GM23338 (cell line): ENCODE measurements around the gene SERINC5. TPM values are rescaled to one million over a fixed set of nuclear protein-coding genes. Genes with fewer than 3 reads are reported as not detected.

ENCODE experiments used
- ATAC-seq: fragments of 200-7000 bp; cut with Tn5 transposase; 3 replicates; pipeline ENCODE4 v1.9.1; 2020
- DNase-seq: peaks from one replicate; pipeline ENCODE4 v3.0.0-alpha.2; 2015; ENCODE audit warnings: low spot score
- H2AFZ ChIP-seq: fragments of 200-600 bp; sonication (generic); 2 replicates; pipeline ENCODE4 v1.8.0; 2016; ENCODE audit warnings: antibody characterized with exemption, mild to moderate bottlenecking, moderate library complexity
- H3F3A ChIP-seq: fragments of 200-600 bp; sonication (generic); replicated peaks from 2 replicates; pipeline ENCODE4 v1.8.0; 2017; ENCODE audit warnings: antibody characterized with exemption, mixed run types, low read depth
- H3K27ac ChIP-seq: fragments of 200-600 bp; sonication (generic); 2 replicates; pipeline ENCODE4 v1.6.1; 2016; ENCODE audit warnings: low read depth
- H3K27me3 ChIP-seq: fragments of 200-600 bp; sonication (generic); 2 replicates; pipeline ENCODE4 v1.8.0; 2016; ENCODE audit warnings: mild to moderate bottlenecking, mixed run types, moderate library complexity; ENCODE audit not compliant: insufficient read depth
- H3K36me3 ChIP-seq: fragments of 200-600 bp; sonication (generic); 2 replicates; pipeline ENCODE4 v1.8.0; 2016; ENCODE audit warnings: mild to moderate bottlenecking; ENCODE audit not compliant: insufficient read depth
- H3K4me1 ChIP-seq: fragments of 200-600 bp; sonication (generic); 2 replicates; pipeline ENCODE4 v1.8.0; 2016; ENCODE audit warnings: mild to moderate bottlenecking, moderate library complexity; ENCODE audit not compliant: insufficient read depth
- H3K4me2 ChIP-seq: fragments of 200-600 bp; sonication (generic); 2 replicates; pipeline ENCODE4 v1.7.1; 2017; ENCODE audit warnings: mixed run types
- H3K4me3 ChIP-seq: fragments of 200-600 bp; sonication (generic); 2 replicates; pipeline ENCODE4 v1.6.1; 2016; ENCODE audit warnings: mixed run types
- H3K79me2 ChIP-seq: fragments of 200-600 bp; sonication (generic); replicated peaks from 2 replicates; pipeline ENCODE4 v1.8.0; 2017; ENCODE audit warnings: mild to moderate bottlenecking; ENCODE audit not compliant: insufficient read depth
- H3K9me2 ChIP-seq: fragments of 200-600 bp; sonication (generic); 2 replicates; pipeline ENCODE4 v1.8.0; 2017; ENCODE audit not compliant: insufficient read depth
- H4K20me1 ChIP-seq: fragments of 200-600 bp; sonication (generic); replicated peaks from 2 replicates; pipeline ENCODE4 v1.8.0; 2017; ENCODE audit warnings: mild to moderate bottlenecking; ENCODE audit not compliant: insufficient read depth
- H3K27ac Mint-ChIP-seq: 2 replicates; pipeline ENCODE4 v1.8.0; 2020; ENCODE audit warnings: inconsistent platforms, mild to moderate bottlenecking, moderate library complexity, mixed read lengths
- H3K27me3 Mint-ChIP-seq: 3 replicates; pipeline ENCODE4 v1.8.0; 2022; ENCODE audit warnings: low read depth, mild to moderate bottlenecking, moderate library complexity, mixed read lengths, inconsistent platforms; ENCODE audit not compliant: insufficient read depth, poor library complexity
- H3K36me3 Mint-ChIP-seq: 3 replicates; pipeline ENCODE4 v1.8.0; 2021; ENCODE audit warnings: low read depth, mild to moderate bottlenecking, inconsistent platforms, moderate library complexity, mixed read lengths
- H3K4me1 Mint-ChIP-seq: 3 replicates; pipeline ENCODE4 v1.8.0; 2020; ENCODE audit warnings: mild to moderate bottlenecking, inconsistent platforms, mixed read lengths
- H3K4me3 Mint-ChIP-seq: 3 replicates; pipeline ENCODE4 v1.8.0; 2021; ENCODE audit warnings: moderate library complexity, mild to moderate bottlenecking, inconsistent platforms, mixed read lengths
- H3K9me3 Mint-ChIP-seq: 3 replicates; pipeline ENCODE4 v1.8.0; 2020; ENCODE audit warnings: moderate library complexity, mild to moderate bottlenecking, inconsistent platforms, mixed read lengths
- CREB1 ChIP-seq: fragments of 250-450 bp; sonication (Bioruptor Pico); IDR thresholded peaks from 2 replicates; pipeline ENCODE4 v1.5.0; 2020; ENCODE audit warnings: low read depth, mild to moderate bottlenecking, moderate library complexity
- EZH2 ChIP-seq: fragments of 200-600 bp; sonication (generic); IDR thresholded peaks from one replicate; pipeline ENCODE4 v1.8.0; 2017; ENCODE audit warnings: antibody characterized with exemption, mild to moderate bottlenecking, low read depth; ENCODE audit not compliant: unreplicated experiment
- EZH2phosphoT487 ChIP-seq: fragments of 200-600 bp; sonication (generic); IDR thresholded peaks from one replicate; pipeline ENCODE4 v1.8.1; 2018; ENCODE audit warnings: antibody characterized with exemption; ENCODE audit not compliant: unreplicated experiment
- JUNB ChIP-seq: IDR thresholded peaks from one replicate; pipeline ENCODE4 v1.6.1; 2016; ENCODE audit warnings: antibody characterized with exemption; ENCODE audit not compliant: unreplicated experiment
- NANOG ChIP-seq: IDR thresholded peaks from 2 replicates; pipeline ENCODE4 v1.6.1; 2016; ENCODE audit warnings: antibody characterized with exemption, borderline replicate concordance
- POLR2AphosphoS5 ChIP-seq: IDR thresholded peaks from 2 replicates; pipeline ENCODE4 v1.6.1; 2016; ENCODE audit warnings: antibody characterized with exemption, low read depth
- STAT1 ChIP-seq: IDR thresholded peaks from one replicate; pipeline ENCODE4 v1.6.1; 2016; ENCODE audit warnings: antibody characterized with exemption; ENCODE audit not compliant: unreplicated experiment
- ZNF114 ChIP-seq: fragments of 250-450 bp; sonication (Bioruptor Pico); IDR thresholded peaks from 2 replicates; pipeline ENCODE4 v1.5.0; 2020; ENCODE audit warnings: mild to moderate bottlenecking, moderate library complexity
- ZNF331 ChIP-seq: fragments of 250-450 bp; sonication (Bioruptor Pico); IDR thresholded peaks from 2 replicates; pipeline ENCODE4 v1.5.0; 2020; ENCODE audit warnings: low read depth, mild to moderate bottlenecking, moderate library complexity
- polyA plus RNA-seq: library from polyadenylated mRNA; unstranded; fragments of >200 nt; fragmentation: Nextera tagmentation; extraction: Ambion mirVana; gene quantifications from 2 replicates; pipeline ENCODE4 v1.2.1, GENCODE V29; 2016
- total RNA-seq: library from RNA; depleted of rRNA; stranded (reverse); fragments of >200 nt; shearing (Covaris generic); gene quantifications from 2 replicates; pipeline ENCODE4 v1.2.3, GENCODE V29; 2014
- TF ChIP-seq, protein P1 (sequence below): IDR thresholded peaks from 2 replicates; pipeline ENCODE4 v1.6.1; 2016; ENCODE audit warnings: antibody characterized with exemption
- TF ChIP-seq, protein P2 (sequence below), 2 experiments: fragments of 200-600 bp in 1 of 2; sonication (generic) in 1 of 2; conservative IDR thresholded peaks; 2 replicates each; pipeline versions ENCODE4 v1.5.1 to v1.6.1; 2016 to 2017; ENCODE audit warnings: antibody characterized with exemption in 2 of 2, low read depth in 2 of 2, mild to moderate bottlenecking in 2 of 2, moderate library complexity in 1 of 2
- TF ChIP-seq, protein P3 (sequence below): IDR thresholded peaks from one replicate; pipeline ENCODE4 v1.6.1; 2018; ENCODE audit warnings: antibody characterized with exemption; ENCODE audit not compliant: unreplicated experiment
- TF ChIP-seq, protein P4 (sequence below): fragments of 250-450 bp; sonication (Bioruptor Pico); IDR thresholded peaks from 2 replicates; pipeline ENCODE4 v1.5.0; 2020; ENCODE audit warnings: mild to moderate bottlenecking, moderate library complexity

Gene SERINC5
- total and polyA plus RNA-seq, 2 experiments from 2014 or later = 34.0 to 107 TPM

DNA sequence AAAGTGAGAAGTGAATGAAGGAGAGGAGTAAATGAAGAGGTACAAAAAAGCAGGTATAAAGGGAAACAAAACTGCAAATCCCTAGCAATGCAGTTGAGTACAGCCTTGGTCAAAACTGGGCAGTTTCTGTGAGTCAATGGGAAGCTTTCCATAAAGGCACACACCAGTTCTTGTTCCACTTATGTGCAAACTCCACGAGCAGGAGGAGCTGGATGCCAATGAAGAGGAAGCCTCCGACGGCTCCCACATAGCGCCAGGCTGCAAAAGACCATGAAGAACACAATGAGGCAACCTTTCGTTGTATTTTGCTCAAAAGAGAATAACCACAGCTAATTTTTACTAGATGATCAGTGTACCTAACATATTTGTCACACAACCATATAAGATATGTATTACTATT lies 81.1 kb downstream of the SERINC5 start:
- no peak for DNase-seq
- Histone ChIP-seq H3K36me3 (peaks cover 21% of the 10 kb centered on the region), H4K20me1 (no peaks in the 10 kb centered on the region), H2AFZ (no peak overlapping the region), H3K9me2 (no peaks in the 10 kb centered on the region), H3K4me2 (no peak overlapping the region), H3K4me3 (no peak overlapping the region), H3K27me3 (no peaks in the 10 kb centered on the region), H3K4me1 (peaks cover 16% of the 10 kb centered on the region), H3F3A (0 out of 2 replicates have a peak, but pooled peaks cover 2% of the 10 kb centered on the region), H3K79me2 (peaks cover 26% of the 10 kb centered on the region), H3K27ac (no peak overlapping the region; the same call in 1 of the 2 replicates)
- TF ChIP-seq POLR2AphosphoS5 = no peak
- no peak for TF ChIP-seq STAT1
- no peak for TF ChIP-seq NANOG
- TF ChIP-seq JUNB = no peak
- TF ChIP-seq EZH2phosphoT487 = no peak
- TF ChIP-seq, protein P1, sequence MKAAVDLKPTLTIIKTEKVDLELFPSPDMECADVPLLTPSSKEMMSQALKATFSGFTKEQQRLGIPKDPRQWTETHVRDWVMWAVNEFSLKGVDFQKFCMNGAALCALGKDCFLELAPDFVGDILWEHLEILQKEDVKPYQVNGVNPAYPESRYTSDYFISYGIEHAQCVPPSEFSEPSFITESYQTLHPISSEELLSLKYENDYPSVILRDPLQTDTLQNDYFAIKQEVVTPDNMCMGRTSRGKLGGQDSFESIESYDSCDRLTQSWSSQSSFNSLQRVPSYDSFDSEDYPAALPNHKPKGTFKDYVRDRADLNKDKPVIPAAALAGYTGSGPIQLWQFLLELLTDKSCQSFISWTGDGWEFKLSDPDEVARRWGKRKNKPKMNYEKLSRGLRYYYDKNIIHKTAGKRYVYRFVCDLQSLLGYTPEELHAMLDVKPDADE = no peak
- no peak for TF ChIP-seq ZNF114 (CRISPR knock-in tag)
- TF ChIP-seq, protein P2, sequence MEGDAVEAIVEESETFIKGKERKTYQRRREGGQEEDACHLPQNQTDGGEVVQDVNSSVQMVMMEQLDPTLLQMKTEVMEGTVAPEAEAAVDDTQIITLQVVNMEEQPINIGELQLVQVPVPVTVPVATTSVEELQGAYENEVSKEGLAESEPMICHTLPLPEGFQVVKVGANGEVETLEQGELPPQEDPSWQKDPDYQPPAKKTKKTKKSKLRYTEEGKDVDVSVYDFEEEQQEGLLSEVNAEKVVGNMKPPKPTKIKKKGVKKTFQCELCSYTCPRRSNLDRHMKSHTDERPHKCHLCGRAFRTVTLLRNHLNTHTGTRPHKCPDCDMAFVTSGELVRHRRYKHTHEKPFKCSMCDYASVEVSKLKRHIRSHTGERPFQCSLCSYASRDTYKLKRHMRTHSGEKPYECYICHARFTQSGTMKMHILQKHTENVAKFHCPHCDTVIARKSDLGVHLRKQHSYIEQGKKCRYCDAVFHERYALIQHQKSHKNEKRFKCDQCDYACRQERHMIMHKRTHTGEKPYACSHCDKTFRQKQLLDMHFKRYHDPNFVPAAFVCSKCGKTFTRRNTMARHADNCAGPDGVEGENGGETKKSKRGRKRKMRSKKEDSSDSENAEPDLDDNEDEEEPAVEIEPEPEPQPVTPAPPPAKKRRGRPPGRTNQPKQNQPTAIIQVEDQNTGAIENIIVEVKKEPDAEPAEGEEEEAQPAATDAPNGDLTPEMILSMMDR (conservative IDR thresholded peaks at IDR 0.05; ENCODE audit: low read depth in 2 of 2) = no peak
- TF ChIP-seq ZNF331 (CRISPR knock-in tag) = no peak
- TF ChIP-seq, protein P3, sequence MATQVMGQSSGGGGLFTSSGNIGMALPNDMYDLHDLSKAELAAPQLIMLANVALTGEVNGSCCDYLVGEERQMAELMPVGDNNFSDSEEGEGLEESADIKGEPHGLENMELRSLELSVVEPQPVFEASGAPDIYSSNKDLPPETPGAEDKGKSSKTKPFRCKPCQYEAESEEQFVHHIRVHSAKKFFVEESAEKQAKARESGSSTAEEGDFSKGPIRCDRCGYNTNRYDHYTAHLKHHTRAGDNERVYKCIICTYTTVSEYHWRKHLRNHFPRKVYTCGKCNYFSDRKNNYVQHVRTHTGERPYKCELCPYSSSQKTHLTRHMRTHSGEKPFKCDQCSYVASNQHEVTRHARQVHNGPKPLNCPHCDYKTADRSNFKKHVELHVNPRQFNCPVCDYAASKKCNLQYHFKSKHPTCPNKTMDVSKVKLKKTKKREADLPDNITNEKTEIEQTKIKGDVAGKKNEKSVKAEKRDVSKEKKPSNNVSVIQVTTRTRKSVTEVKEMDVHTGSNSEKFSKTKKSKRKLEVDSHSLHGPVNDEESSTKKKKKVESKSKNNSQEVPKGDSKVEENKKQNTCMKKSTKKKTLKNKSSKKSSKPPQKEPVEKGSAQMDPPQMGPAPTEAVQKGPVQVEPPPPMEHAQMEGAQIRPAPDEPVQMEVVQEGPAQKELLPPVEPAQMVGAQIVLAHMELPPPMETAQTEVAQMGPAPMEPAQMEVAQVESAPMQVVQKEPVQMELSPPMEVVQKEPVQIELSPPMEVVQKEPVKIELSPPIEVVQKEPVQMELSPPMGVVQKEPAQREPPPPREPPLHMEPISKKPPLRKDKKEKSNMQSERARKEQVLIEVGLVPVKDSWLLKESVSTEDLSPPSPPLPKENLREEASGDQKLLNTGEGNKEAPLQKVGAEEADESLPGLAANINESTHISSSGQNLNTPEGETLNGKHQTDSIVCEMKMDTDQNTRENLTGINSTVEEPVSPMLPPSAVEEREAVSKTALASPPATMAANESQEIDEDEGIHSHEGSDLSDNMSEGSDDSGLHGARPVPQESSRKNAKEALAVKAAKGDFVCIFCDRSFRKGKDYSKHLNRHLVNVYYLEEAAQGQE = no peak
- TF ChIP-seq CREB1 (CRISPR knock-in tag) = no peak
- TF ChIP-seq EZH2 = no peak
- TF ChIP-seq, protein P4, sequence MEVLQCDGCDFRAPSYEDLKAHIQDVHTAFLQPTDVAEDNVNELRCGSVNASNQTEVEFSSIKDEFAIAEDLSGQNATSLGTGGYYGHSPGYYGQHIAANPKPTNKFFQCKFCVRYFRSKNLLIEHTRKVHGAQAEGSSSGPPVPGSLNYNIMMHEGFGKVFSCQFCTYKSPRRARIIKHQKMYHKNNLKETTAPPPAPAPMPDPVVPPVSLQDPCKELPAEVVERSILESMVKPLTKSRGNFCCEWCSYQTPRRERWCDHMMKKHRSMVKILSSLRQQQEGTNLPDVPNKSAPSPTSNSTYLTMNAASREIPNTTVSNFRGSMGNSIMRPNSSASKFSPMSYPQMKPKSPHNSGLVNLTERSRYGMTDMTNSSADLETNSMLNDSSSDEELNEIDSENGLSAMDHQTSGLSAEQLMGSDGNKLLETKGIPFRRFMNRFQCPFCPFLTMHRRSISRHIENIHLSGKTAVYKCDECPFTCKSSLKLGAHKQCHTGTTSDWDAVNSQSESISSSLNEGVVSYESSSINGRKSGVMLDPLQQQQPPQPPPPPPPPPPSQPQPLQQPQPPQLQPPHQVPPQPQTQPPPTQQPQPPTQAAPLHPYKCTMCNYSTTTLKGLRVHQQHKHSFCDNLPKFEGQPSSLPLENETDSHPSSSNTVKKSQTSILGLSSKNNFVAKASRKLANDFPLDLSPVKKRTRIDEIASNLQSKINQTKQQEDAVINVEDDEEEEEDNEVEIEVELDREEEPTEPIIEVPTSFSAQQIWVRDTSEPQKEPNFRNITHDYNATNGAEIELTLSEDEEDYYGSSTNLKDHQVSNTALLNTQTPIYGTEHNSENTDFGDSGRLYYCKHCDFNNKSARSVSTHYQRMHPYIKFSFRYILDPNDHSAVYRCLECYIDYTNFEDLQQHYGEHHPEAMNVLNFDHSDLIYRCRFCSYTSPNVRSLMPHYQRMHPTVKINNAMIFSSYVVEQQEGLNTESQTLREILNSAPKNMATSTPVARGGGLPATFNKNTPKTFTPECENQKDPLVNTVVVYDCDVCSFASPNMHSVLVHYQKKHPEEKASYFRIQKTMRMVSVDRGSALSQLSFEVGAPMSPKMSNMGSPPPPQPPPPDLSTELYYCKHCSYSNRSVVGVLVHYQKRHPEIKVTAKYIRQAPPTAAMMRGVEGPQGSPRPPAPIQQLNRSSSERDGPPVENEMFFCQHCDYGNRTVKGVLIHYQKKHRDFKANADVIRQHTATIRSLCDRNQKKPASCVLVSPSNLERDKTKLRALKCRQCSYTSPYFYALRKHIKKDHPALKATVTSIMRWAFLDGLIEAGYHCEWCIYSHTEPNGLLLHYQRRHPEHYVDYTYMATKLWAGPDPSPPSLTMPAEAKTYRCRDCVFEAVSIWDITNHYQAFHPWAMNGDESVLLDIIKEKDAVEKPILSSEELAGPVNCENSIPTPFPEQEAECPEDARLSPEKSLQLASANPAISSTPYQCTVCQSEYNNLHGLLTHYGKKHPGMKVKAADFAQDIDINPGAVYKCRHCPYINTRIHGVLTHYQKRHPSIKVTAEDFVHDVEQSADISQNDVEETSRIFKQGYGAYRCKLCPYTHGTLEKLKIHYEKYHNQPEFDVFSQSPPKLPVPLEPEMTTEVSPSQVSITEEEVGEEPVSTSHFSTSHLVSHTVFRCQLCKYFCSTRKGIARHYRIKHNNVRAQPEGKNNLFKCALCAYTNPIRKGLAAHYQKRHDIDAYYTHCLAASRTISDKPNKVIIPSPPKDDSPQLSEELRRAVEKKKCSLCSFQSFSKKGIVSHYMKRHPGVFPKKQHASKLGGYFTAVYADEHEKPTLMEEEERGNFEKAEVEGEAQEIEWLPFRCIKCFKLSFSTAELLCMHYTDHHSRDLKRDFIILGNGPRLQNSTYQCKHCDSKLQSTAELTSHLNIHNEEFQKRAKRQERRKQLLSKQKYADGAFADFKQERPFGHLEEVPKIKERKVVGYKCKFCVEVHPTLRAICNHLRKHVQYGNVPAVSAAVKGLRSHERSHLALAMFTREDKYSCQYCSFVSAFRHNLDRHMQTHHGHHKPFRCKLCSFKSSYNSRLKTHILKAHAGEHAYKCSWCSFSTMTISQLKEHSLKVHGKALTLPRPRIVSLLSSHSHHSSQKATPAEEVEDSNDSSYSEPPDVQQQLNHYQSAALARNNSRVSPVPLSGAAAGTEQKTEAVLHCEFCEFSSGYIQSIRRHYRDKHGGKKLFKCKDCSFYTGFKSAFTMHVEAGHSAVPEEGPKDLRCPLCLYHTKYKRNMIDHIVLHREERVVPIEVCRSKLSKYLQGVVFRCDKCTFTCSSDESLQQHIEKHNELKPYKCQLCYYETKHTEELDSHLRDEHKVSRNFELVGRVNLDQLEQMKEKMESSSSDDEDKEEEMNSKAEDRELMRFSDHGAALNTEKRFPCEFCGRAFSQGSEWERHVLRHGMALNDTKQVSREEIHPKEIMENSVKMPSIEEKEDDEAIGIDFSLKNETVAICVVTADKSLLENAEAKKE (CRISPR knock-in tag) = no peak
- ATAC-seq = no peak
- peaks cover 28% of the 10 kb centered on the region for H3K4me1 Mint-ChIP-seq
- H3K27ac Mint-ChIP-seq = no peak overlapping the region
- H3K4me3 Mint-ChIP-seq = no peak overlapping the region
- H3K27me3 Mint-ChIP-seq = peaks cover 5% of the 10 kb centered on the region
- H3K9me3 Mint-ChIP-seq = no peaks in the 10 kb centered on the region
- peaks cover 59% of the 10 kb centered on the region for H3K36me3 Mint-ChIP-seq
